Ovary (tissue), 3 donors: ENCODE data around the gene LGR4.

Experiments
- CTCF ChIP-seq, 3 donors: fragments of 450-650 bp in 2 of 3; fragments of 200-600 bp in 1 of 3; IDR thresholded peaks; one replicate each; pipeline versions ENCODE4 v1.5.1 to v1.8.0; 2016 to 2022; ENCODE audit warnings: antibody characterized with exemption in 3 of 3, mild to moderate bottlenecking in 1 of 3
- EP300 ChIP-seq: sonication (generic); formaldehyde crosslinking; IDR thresholded peaks from one replicate; pipeline ENCODE4 v1.6.1; 2017; ENCODE audit warnings: antibody characterized with exemption
- POLR2A ChIP-seq: fragments of 450-650 bp; IDR thresholded peaks from one replicate; pipeline ENCODE4 v1.6.1; 2017; ENCODE audit warnings: antibody characterized with exemption, mild to moderate bottlenecking, moderate library complexity
- donor health status: DM: no; HTN: no; CAD: no.

GRCh38 chr11:27429761-27430393, 42.7 kb downstream of the LGR4 start:
- TF ChIP-seq CTCF (IDR thresholded peaks at IDR 0.05) (no peak), EP300 (no peak), POLR2A (no peak)
